Stimulated activated CD4-positive, alpha-beta T cell treated with anti-CD3 and anti-CD28 coated beads, Interleukin-15, amount 100 ng/mL, for 24 hours (primary cell): Measurements from ENCODE around the gene DNAJC21.
A peak's percentile ranks its signal among the peaks of the same experiment; 100 is the strongest.
"Not testable (repeated sequence)": the region's sequence is repeated elsewhere in the genome, so short reads cannot be mapped to it uniquely, and the experiment has no call there.

Experiments
- DNase-seq: peaks from one replicate; pipeline ENCODE4 v3.0.0-alpha.2; 2020

DNAJC21 gene

GRCh38 chr5:34929134-34929719 lies at the start of gene DNAJC21:
DNAJC21 (plus strand) TSS chr5:34929559; CDS start chr5:34929820, 261 bp downstream.
- peak; percentile 99 for DNase-seq

DNA sequence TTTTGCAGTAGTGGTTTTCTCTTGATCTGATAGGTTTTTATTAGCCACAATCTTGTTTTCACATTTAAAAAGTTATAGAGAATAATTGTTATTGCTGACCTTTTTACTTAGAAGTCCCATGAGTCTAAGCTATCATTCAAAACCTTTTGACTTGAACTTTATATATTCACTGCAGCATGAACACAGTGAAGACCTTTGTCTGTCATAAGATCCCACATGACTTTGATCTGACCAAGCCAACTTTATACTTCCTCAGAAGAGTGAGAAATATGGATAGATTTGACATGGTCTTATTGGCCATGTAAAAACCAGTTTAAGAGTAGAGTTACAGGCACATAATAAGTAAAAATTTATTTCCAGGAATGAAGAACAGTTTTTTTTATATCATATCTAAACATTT lies 48.1 kb upstream of the DNAJC21 start:
- no peak for DNase-seq

GRCh38 chr5:34886392-34887119 lies 42.8 kb upstream of the DNAJC21 start:
- no peak for DNase-seq

GRCh38 chr5:34889394-34889793 lies 40.0 kb upstream of the DNAJC21 start:
- DNase-seq, result no peak

- no peak for DNase-seq
These were observed 37.4 kb upstream of the DNAJC21 start for GRCh38 chr5:34891981-34892380.

- DNase-seq, result no peak
These were observed 36.9 kb upstream of the DNAJC21 start for GRCh38 chr5:34892414-34892813.

GRCh38 chr5:34894716-34895115 lies 34.6 kb upstream of the DNAJC21 start:
- no peak for DNase-seq

GRCh38 chr5:34895641-34896419 lies 33.5 kb upstream of the DNAJC21 start:
- no peak for DNase-seq

GRCh38 chr5:34897646-34898045 lies 31.7 kb upstream of the DNAJC21 start:
- no peak for DNase-seq

DNA sequence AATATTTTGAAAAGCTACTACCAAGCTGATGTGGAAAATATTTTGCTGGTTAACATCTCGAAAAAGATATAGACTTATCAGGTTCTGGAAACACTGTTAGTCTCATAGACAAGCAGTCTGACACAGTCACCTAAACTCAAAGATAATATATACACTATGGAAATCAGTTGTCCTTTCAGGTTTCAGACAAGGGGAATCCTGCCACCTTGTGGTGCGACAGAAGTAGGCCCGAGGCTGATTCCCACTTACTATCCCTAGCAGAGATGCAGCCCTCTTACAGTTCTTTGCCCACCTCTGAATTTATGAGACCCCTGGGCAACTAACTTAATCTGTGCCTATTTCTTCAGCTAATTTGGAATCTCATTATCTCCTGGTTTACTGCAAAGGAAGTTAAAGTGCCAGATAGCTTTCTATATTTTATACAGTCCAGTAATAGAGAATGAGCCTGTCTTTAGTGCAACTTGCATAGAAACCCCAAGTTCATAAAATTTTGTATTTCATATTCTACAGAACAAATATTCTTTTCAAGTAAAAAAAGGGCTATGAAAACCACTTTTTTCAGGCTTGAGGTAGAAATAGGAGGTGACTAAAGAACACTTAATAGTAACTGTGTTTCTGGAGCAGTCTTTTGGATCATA lies 31.0 kb upstream of the DNAJC21 start:
- DNase-seq, result peak; percentile 65

GRCh38 chr5:34899066-34899465 lies 30.3 kb upstream of the DNAJC21 start:
- no peak for DNase-seq

DNA sequence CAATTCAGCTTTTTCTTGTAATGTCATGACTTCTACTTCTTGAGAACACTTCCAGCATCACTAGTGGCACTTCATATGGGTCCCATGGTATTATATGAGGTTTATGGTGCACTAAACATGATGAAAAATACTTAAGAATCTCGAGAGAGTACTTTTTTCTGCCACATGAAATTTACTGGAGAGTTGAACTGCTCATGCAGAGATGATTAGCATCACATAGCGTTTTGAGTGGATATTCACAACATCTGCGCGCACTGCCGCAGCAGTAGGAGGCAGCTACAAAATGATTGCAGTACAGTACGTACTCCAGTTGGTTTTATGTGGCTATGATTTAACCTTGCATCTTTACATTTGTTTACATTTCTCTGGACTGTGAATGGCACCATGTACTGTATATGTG lies 28.7 kb upstream of the DNAJC21 start:
- DNase-seq, result no peak

- no peak for DNase-seq
These were observed 26.1 kb upstream of the DNAJC21 start for GRCh38 chr5:34903260-34903659.

- DNase-seq, result no peak
These were observed 23.8 kb upstream of the DNAJC21 start for GRCh38 chr5:34905564-34905963.

GRCh38 chr5:34913072-34913471 lies 16.3 kb upstream of the DNAJC21 start:
- no peak for DNase-seq

- DNase-seq, result peak; percentile 31
These were observed 14.7 kb upstream of the DNAJC21 start for GRCh38 chr5:34914671-34915138.

DNA sequence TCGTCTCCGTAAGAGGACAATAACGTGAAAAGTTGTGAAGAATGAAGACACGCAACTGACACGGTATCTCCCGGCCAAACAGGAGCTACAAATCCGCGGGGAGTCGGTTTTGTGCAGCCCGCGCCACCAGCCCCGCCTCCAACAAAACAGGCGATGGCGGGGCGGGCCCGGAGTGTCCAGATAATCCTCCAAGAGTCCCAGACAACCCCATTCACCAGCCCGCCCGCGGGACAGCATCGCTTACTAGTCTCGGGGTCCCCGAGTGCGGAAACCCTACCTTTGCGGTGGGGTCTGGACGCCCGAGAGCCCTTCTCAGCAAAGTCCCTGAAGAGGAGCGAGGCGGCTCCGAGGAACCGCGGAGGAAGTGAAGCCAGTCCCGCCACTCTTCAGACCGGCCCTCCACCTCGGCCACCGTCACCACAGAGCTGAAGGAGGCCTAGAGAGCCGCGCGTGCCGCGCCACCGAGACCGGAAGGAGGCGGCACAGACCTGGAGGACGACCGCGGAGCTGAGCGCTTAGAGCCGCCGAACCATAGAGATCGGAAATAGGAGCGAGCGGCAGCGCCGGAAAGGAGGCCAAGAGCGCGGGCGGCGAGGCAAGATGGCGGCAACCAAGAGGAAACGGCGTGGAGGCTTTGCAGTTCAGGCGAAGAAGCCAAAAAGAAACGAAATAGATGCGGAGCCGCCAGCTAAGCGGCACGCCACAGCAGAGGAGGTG lies 14.1 kb upstream of the DNAJC21 start, which contains the start of the genes BRIX1 and RAD1:
Gene BRIX1 (plus strand): TSS at position 573 of the 717 bp plus-strand sequence. CDS start 28 bp downstream, at position 601.
Gene RAD1 (minus strand): TSS at position 366 of the 717 bp plus-strand sequence. CDS start 612 bp downstream, outside the sequence.
- peak; percentile 96 for DNase-seq

GRCh38 chr5:34915856-34916192 lies 13.5 kb upstream of the DNAJC21 start:
- peak; percentile 34 for DNase-seq

DNA sequence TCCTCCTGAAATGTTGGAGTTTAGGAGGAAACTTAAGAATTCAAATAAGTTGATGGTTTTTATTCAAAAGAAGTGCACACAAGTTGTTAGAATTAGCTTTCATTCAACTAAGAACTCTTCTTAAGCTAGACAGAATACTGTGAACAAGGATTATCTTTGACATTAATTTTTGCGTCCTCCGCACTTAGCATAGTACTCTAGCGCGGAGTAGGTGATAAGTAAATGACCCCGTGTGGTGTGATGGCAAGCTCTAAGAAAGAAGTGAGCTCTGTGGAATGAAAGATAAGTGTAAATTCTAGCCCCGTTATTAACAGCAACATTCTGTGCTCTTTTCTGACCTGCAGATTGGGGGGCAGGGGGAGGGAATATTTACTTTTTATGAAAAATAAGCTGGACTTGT lies 12.8 kb upstream of the DNAJC21 start:
- DNase-seq, result no peak

- DNase-seq, result no peak
These were observed 11.3 kb upstream of the DNAJC21 start for GRCh38 chr5:34918025-34918424.

DNA sequence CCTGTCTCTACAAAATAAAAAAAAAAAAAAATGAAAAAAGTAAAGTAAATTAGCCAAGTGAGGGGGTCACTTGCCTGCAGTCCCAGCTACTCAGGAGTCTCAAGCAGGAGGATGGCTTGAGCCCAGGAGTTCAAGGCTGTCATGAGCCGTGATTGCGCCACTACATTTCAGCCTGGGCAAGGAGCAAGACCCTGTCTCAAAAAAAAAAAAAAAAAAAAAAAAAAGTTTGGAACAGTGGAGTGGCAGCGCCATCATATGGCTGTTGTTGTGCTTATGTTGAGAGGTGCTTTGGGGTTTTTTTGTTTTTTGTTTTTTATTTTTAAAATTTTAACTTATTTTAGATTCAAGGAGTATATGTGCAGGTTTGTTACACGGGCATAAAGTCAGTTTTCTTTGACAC lies 10.3 kb upstream of the DNAJC21 start:
- no peak for DNase-seq

DNA sequence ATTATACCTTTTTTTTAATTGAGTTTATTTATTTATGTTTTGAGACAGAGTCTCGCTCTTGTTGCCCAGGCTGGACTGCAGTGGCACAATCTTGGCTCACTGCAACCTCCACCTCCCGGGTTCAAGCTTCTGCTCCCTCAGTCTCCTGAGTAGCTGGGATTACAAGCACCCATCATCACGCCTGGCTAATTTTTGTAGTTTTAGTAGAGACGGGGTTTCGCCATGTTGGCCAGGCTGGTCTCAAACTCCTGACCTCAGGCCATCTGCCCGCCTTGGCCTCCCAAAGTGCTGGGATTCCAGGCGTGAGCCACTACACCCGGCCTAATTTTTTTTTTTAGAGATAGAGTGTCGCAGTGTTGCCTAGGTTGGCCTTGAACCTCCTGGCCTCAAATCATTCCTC lies 6.1 kb upstream of the DNAJC21 start:
- DNase-seq, result not testable (repeated sequence)
